Epithelial cell of proximal tubule (primary cell): Measurements from ENCODE around the gene FBXW4. TPM values are rescaled to one million over a fixed set of nuclear protein-coding genes. Genes with fewer than 3 reads are reported as not detected.

Experiments
- DNase-seq: peaks from one replicate; pipeline ENCODE4 v3.0.0-alpha.2; 2011; ENCODE audit warnings: low read depth
- H3K4me3 ChIP-seq: 2 replicates; pipeline ENCODE4 v1.5.1; 2011; ENCODE audit warnings: low read depth, mild to moderate bottlenecking, low read length
- CTCF ChIP-seq: conservative IDR thresholded peaks from 2 replicates; pipeline ENCODE4 v1.5.1; 2012; ENCODE audit warnings: low read depth, mild to moderate bottlenecking, low read length
- total RNA-seq: library from RNA; depleted of rRNA; stranded (reverse); fragments of >200 nt; gene quantifications from 2 replicates; pipeline ENCODE4 v1.2.3, GENCODE V29; 2015

FBXW4 gene
- total RNA-seq, result 15.3 and 16.8 TPM in 2 replicates

- TF ChIP-seq CTCF, result no peak
- no peak for DNase-seq
- peak within 1 kb of the TSS; percentile 77 for H3K4me3 ChIP-seq
Observed at GRCh38 chr10:101694674-101695403, at the start of gene FBXW4. TSS of gene FBXW4 (minus strand) at chr10:101695170. CDS start at chr10:101695105, 65 bp downstream.

- DNase-seq, result no peak
- TF ChIP-seq CTCF, result no peak
- no peak overlapping the region for H3K4me3 ChIP-seq
Observed at GRCh38 chr10:101744267-101744666, 49.3 kb upstream of the FBXW4 start.

- TF ChIP-seq CTCF, result no peak
- no peak for DNase-seq
- H3K4me3 ChIP-seq, result no peak overlapping the region
Observed at GRCh38 chr10:101741938-101742337, 47.0 kb upstream of the FBXW4 start.

- no peak for TF ChIP-seq CTCF
- no peak overlapping the region for H3K4me3 ChIP-seq
- no peak for DNase-seq
Observed at GRCh38 chr10:101736666-101737065, 41.7 kb upstream of the FBXW4 start.

- no peak for TF ChIP-seq CTCF
- DNase-seq, result no peak
- H3K4me3 ChIP-seq, result no peak overlapping the region
Observed at GRCh38 chr10:101732096-101732495, 37.1 kb upstream of the FBXW4 start.

GRCh38 chr10:101726115-101726387 is 31.1 kb upstream of the FBXW4 start:
- DNase-seq, result no peak
- TF ChIP-seq CTCF, result no peak
- H3K4me3 ChIP-seq, result no peak overlapping the region
